ENCODE data around the gene KCNQ2. TPM values are rescaled to one million over a fixed set of nuclear protein-coding genes. Genes with fewer than 3 reads are reported as not detected.
A peak's percentile ranks its signal among the peaks of the same experiment; 100 is the strongest.

The KCNQ2 gene
- total and polyA plus RNA-seq, 4 donors, result 30.7 to 155 (median 103) TPM

DNA sequence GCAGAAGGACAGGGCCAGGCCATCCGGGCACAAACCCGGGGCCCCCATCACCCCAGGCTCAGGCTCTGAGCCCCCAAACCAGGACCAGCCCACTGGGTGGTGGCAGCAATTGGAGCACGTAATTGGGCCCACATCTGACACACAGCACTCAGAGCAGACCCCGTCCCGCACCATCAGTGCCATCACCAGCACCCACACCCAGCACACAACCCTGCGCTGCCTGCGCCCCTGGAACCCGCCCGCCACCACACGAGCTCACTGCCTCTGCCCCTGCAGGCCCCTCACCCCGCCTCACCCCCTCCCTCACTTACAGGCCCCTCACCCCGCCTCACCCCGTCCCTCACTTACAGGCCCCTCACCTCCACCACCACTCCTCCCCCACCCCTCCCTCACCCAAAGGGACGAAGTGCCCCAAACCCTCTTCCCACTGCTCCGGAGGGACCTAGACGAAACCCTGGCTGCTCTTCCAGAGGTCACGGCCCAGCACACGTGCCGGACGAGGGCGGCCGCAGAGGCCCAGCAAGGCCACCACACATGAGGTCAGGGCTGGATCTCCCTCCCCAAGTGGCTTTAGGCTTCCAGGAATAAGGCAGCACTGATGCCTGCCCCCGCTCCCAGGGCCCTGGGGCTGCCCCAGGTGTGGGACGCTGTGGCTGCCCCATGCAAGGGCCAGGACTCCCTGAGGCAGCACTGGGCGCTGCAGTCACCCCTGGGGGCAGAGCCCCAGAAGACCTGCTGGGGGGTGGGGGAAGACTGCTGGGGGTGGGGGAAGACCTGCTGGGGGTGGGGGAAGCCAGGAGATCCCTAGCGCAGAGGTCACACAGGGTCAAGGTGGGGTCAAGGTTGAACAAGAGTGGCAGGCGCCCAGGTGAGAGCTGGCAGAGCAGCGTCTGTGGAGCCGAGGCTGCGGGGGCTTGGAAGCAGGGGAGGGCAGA is 22.4 kb downstream of the KCNQ2 start:
- H3K9me3 ChIP-seq (ENCODE audit: control insufficient read depth, insufficient read depth, low read length), result no peaks in the 10 kb centered on the region
- H3K27ac ChIP-seq (ENCODE audit: low read depth, low read length), result no peak overlapping the region
- peaks cover 27% of the 10 kb centered on the region for H3K36me3 ChIP-seq (ENCODE audit: control insufficient read depth, insufficient read depth, low read length)
- no peak for DNase-seq (ENCODE audit: low read depth in 4 of 6, low spot score in 6 of 6)
- H3K27me3 ChIP-seq (ENCODE audit: control insufficient read depth, insufficient read depth, low read length), result no peaks in the 10 kb centered on the region
- no peak overlapping the region for H3K4me3 ChIP-seq (ENCODE audit: low read depth, low read length)
- H3K4me1 ChIP-seq (ENCODE audit: control insufficient read depth, insufficient read depth, low read length), result peaks cover 77% of the 10 kb centered on the region
- 82% methylated on average over 24 of the region's 30 CpGs for WGBS (ENCODE audit: insufficient coverage)

- peaks cover 70% of the 10 kb centered on the region for H3K4me1 ChIP-seq (ENCODE audit: control insufficient read depth, insufficient read depth, low read length)
- no peaks in the 10 kb centered on the region for H3K9me3 ChIP-seq (ENCODE audit: control insufficient read depth, insufficient read depth, low read length)
- 88% methylated on average over 5 of the region's 5 CpGs for WGBS (ENCODE audit: insufficient coverage)
- DNase-seq (ENCODE audit: low read depth in 4 of 6, low spot score in 6 of 6), result no peak
- peaks cover 37% of the 10 kb centered on the region for H3K36me3 ChIP-seq (ENCODE audit: control insufficient read depth, insufficient read depth, low read length)
- no peak overlapping the region for H3K4me3 ChIP-seq (ENCODE audit: low read depth, low read length)
- H3K27ac ChIP-seq (ENCODE audit: low read depth, low read length), result no peak overlapping the region
- H3K27me3 ChIP-seq (ENCODE audit: control insufficient read depth, insufficient read depth, low read length), result no peaks in the 10 kb centered on the region
Observed at GRCh38 chr20:63449025-63449424, 23.4 kb downstream of the KCNQ2 start.

DNA sequence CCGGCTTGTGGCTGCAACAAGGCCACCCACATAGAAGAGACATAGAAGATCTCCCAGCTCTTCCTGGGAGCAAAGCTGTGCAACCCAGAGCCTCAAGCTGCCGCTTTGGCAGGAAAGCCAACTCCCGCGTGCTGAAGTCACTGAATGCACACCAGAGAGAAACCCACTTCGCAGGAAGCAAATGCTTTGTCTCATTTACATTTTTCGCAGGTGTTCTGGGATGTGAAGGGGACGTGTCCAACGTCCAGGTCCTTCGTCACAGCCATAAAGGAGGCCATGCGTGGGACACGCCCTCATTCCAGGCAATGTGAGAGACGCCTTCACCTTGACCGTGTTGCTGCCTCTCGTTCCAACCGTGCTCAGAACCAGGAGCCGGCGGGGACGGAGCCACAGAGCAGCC is 24.4 kb downstream of the KCNQ2 start:
- H3K9me3 ChIP-seq (ENCODE audit: control insufficient read depth, insufficient read depth, low read length), result no peaks in the 10 kb centered on the region
- no peaks in the 10 kb centered on the region for H3K27me3 ChIP-seq (ENCODE audit: control insufficient read depth, insufficient read depth, low read length)
- WGBS (ENCODE audit: insufficient coverage), result 40% methylated on average over 16 of the region's 18 CpGs
- peak in 2 of 6 donors; percentile 56 to 88 for DNase-seq (ENCODE audit: low read depth in 4 of 6, low spot score in 6 of 6)
- no peak overlapping the region for H3K27ac ChIP-seq (ENCODE audit: low read depth, low read length)
- no peak overlapping the region for H3K4me3 ChIP-seq (ENCODE audit: low read depth, low read length)
- H3K36me3 ChIP-seq (ENCODE audit: control insufficient read depth, insufficient read depth, low read length), result peaks cover 43% of the 10 kb centered on the region
- H3K4me1 ChIP-seq (ENCODE audit: control insufficient read depth, insufficient read depth, low read length), result peaks cover 60% of the 10 kb centered on the region

GRCh38 chr20:63447320-63447719 is 25.1 kb downstream of the KCNQ2 start:
- Histone ChIP-seq H3K27me3 (ENCODE audit: control insufficient read depth, insufficient read depth, low read length) (no peaks in the 10 kb centered on the region), H3K9me3 (ENCODE audit: control insufficient read depth, insufficient read depth, low read length) (no peaks in the 10 kb centered on the region), H3K27ac (ENCODE audit: low read depth, low read length) (no peak overlapping the region), H3K4me3 (ENCODE audit: low read depth, low read length) (no peak overlapping the region), H3K36me3 (ENCODE audit: control insufficient read depth, insufficient read depth, low read length) (peaks cover 40% of the 10 kb centered on the region), H3K4me1 (ENCODE audit: control insufficient read depth, insufficient read depth, low read length) (peaks cover 54% of the 10 kb centered on the region)
- DNase-seq (ENCODE audit: low read depth in 4 of 6, low spot score in 6 of 6), result no peak
- WGBS (ENCODE audit: insufficient coverage), result 78% methylated on average over 8 of the region's 16 CpGs

GRCh38 chr20:63446216-63447024 is 26.0 kb downstream of the KCNQ2 start:
- Histone ChIP-seq H3K4me3 (ENCODE audit: low read depth, low read length) (no peak overlapping the region), H3K4me1 (ENCODE audit: control insufficient read depth, insufficient read depth, low read length) (peaks cover 51% of the 10 kb centered on the region)

DNA sequence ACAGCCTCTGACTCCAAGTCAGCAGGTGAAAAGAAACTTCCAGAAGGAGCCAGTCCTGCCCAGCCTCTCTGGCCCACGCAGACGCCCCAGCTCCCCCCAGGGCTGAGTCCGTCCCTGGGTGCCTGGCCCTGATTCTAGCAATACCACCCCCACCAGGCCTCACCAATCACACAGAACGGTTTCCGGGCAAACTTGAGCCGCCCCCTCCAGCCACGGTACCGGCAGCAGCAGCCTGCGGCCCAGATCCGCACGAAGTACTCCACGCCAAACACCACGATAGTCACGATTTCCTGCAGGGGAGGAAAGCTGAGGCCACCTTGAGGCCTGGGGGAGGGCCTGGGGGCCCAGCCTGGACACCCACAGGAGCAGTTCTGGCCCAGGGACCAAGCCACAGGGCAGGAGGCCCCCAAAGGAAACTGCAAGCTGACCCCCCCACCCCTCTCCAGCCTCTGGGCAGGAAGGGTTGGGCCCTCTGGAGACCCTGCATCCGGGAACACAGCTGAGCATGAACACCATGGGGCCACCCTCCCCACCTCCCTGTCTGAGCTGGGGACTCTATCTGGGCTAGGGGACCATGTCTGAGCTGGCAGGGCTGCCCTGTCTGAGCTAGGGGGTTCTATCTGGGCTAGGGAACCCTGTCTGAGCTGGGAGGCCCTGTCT is 27.2 kb downstream of the KCNQ2 start:
- H3K9me3 ChIP-seq (ENCODE audit: control insufficient read depth, insufficient read depth, low read length), result no peaks in the 10 kb centered on the region
- peaks cover 43% of the 10 kb centered on the region for H3K36me3 ChIP-seq (ENCODE audit: control insufficient read depth, insufficient read depth, low read length)
- WGBS (ENCODE audit: insufficient coverage), result 85% methylated on average over 13 of the region's 15 CpGs
- no peak for DNase-seq (ENCODE audit: low read depth in 4 of 6, low spot score in 6 of 6)
- H3K4me1 ChIP-seq (ENCODE audit: control insufficient read depth, insufficient read depth, low read length), result peaks cover 50% of the 10 kb centered on the region
- no peak overlapping the region for H3K27ac ChIP-seq (ENCODE audit: low read depth, low read length)
- no peak overlapping the region for H3K4me3 ChIP-seq (ENCODE audit: low read depth, low read length)
- H3K27me3 ChIP-seq (ENCODE audit: control insufficient read depth, insufficient read depth, low read length), result no peaks in the 10 kb centered on the region

More at GRCh38 chr20:63446216-63447024, 26.0 kb downstream of the KCNQ2 start:
- Histone ChIP-seq H3K9me3 (ENCODE audit: control insufficient read depth, insufficient read depth, low read length) (no peaks in the 10 kb centered on the region), H3K27me3 (ENCODE audit: control insufficient read depth, insufficient read depth, low read length) (no peaks in the 10 kb centered on the region), H3K36me3 (ENCODE audit: control insufficient read depth, insufficient read depth, low read length) (peaks cover 32% of the 10 kb centered on the region), H3K27ac (ENCODE audit: low read depth, low read length) (no peak overlapping the region)
- peak in 2 of 6 donors; percentile 75 to 90 for DNase-seq (ENCODE audit: low read depth in 4 of 6, low spot score in 6 of 6)
- WGBS (ENCODE audit: insufficient coverage), result 37% methylated on average over 22 of the region's 31 CpGs

DNA sequence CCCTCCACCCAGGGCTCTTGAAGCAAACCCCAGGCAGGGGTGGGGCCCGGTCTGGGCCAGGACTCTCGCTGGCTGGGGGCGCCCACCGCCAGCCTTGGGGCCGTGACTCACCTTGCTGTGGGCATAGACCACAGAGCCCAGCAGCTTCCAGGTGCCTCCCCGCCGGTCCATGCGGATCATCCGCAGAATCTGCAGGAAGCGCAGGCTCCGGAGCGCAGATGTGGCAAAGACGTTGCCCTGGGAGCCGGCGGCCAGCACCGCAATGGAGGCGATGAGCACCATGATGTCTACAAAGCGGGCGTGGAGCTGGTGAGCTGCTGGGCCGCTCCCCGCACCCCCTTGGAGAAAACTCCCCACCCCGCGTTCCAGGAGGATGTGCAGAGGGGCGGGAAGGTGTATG is 27.9 kb downstream of the KCNQ2 start:
- Histone ChIP-seq H3K4me3 (ENCODE audit: low read depth, low read length) (no peak overlapping the region), H3K4me1 (ENCODE audit: control insufficient read depth, insufficient read depth, low read length) (peaks cover 50% of the 10 kb centered on the region), H3K9me3 (ENCODE audit: control insufficient read depth, insufficient read depth, low read length) (no peaks in the 10 kb centered on the region), H3K36me3 (ENCODE audit: control insufficient read depth, insufficient read depth, low read length) (peaks cover 45% of the 10 kb centered on the region), H3K27ac (ENCODE audit: low read depth, low read length) (no peak overlapping the region), H3K27me3 (ENCODE audit: control insufficient read depth, insufficient read depth, low read length) (no peaks in the 10 kb centered on the region)
- DNase-seq (ENCODE audit: low read depth in 4 of 6, low spot score in 6 of 6), result no peak
- 96% methylated on average over 24 of the region's 24 CpGs for WGBS (ENCODE audit: insufficient coverage)

GRCh38 chr20:63443606-63444395 is 28.7 kb downstream of the KCNQ2 start:
- H3K9me3 ChIP-seq (ENCODE audit: control insufficient read depth, insufficient read depth, low read length), result no peaks in the 10 kb centered on the region
- peaks cover 49% of the 10 kb centered on the region for H3K4me1 ChIP-seq (ENCODE audit: control insufficient read depth, insufficient read depth, low read length)
- H3K27me3 ChIP-seq (ENCODE audit: control insufficient read depth, insufficient read depth, low read length), result no peaks in the 10 kb centered on the region
- H3K36me3 ChIP-seq (ENCODE audit: control insufficient read depth, insufficient read depth, low read length), result peaks cover 51% of the 10 kb centered on the region
- DNase-seq (ENCODE audit: low read depth in 4 of 6, low spot score in 6 of 6), result no peak
- H3K27ac ChIP-seq (ENCODE audit: low read depth, low read length), result no peak overlapping the region
- WGBS (ENCODE audit: insufficient coverage), result 92% methylated on average over 18 of the region's 25 CpGs
- H3K4me3 ChIP-seq (ENCODE audit: low read depth, low read length), result no peak overlapping the region

DNA sequence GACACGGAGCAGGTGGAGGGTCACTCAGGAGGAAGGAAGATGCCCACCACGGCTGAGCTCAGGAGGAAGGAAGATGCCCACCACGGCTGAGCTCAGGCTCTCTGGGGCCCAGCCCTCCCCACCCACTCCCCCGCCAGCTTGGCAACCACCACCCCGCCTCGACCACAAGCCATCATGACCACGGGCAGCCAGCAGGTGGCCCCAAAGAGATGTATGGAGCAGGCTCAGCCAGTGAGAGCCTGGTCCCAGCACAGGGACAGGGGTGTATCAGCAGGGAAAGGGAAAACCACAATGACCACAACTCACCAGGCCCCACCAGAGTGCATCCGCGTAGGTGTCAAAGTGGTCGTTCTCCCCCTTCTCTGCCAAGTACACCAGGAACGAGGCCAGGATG is 30.4 kb downstream of the KCNQ2 start:
- Histone ChIP-seq H3K4me3 (ENCODE audit: low read depth, low read length) (no peak overlapping the region), H3K27ac (ENCODE audit: low read depth, low read length) (no peak overlapping the region), H3K4me1 (ENCODE audit: control insufficient read depth, insufficient read depth, low read length) (peaks cover 32% of the 10 kb centered on the region), H3K9me3 (ENCODE audit: control insufficient read depth, insufficient read depth, low read length) (no peaks in the 10 kb centered on the region), H3K27me3 (ENCODE audit: control insufficient read depth, insufficient read depth, low read length) (no peaks in the 10 kb centered on the region), H3K36me3 (ENCODE audit: control insufficient read depth, insufficient read depth, low read length) (peaks cover 63% of the 10 kb centered on the region)
- 61% methylated on average over 9 of the region's 11 CpGs for WGBS (ENCODE audit: insufficient coverage)
- DNase-seq (ENCODE audit: low read depth in 4 of 6, low spot score in 6 of 6), result peak in 2 of 6 donors; percentile 68 to 73

Measured in spinal cord (tissue), 10 donors.